Activated CD4-positive, alpha-beta T cell treated with anti-CD3 and anti-CD28 coated beads, Interleukin-2, amount 10 ng/mL, durations not matched to agents 7 days and 5 days (primary cell): ENCODE data around the gene LRRTM4. TPM values are rescaled to one million over a fixed set of nuclear protein-coding genes. Genes with fewer than 3 reads are reported as not detected.
"Not testable (repeated sequence)": the region's sequence is repeated elsewhere in the genome, so short reads cannot be mapped to it uniquely, and the experiment has no call there.

Experiments used
- CTCF ChIA-PET: fragments of 350-600 bp; sonication (Branson Sonifier 250); formaldehyde crosslinking; loops from one replicate; lab custom pipeline; 2021; ENCODE audit warnings: antibody characterized with exemption; lab: Charles Lee
- POLR2A ChIA-PET: fragments of 350-600 bp; sonication (Branson Sonifier 250); formaldehyde crosslinking; loops from one replicate; lab custom pipeline; 2021; ENCODE audit warnings: antibody characterized with exemption; lab: Charles Lee
- DNase-seq: peaks from one replicate; pipeline ENCODE4 v3.0.0-alpha.2; 2020
- H3K27ac Mint-ChIP-seq: one replicate; pipeline ENCODE4 v1.8.0; 2021; ENCODE audit warnings: mild to moderate bottlenecking, moderate library complexity, mixed read lengths
- H3K27me3 Mint-ChIP-seq: one replicate; pipeline ENCODE4 v1.8.0; 2021; ENCODE audit warnings: mixed read lengths
- H3K36me3 Mint-ChIP-seq: one replicate; pipeline ENCODE4 v1.8.0; 2021; ENCODE audit warnings: low read depth, mixed read lengths
- H3K4me1 Mint-ChIP-seq: one replicate; pipeline ENCODE4 v1.8.0; 2021; ENCODE audit warnings: mixed read lengths
- H3K4me3 Mint-ChIP-seq: one replicate; pipeline ENCODE4 v1.8.0; 2021; ENCODE audit warnings: mild to moderate bottlenecking, moderate library complexity, mixed read lengths
- H3K9me3 Mint-ChIP-seq: one replicate; pipeline ENCODE4 v1.8.0; 2021; ENCODE audit warnings: mixed read lengths
- total RNA-seq, 2 experiments: library from RNA; stranded (reverse); gene quantifications; one replicate each; pipeline ENCODE4 v1.2.3, GENCODE V29; 2021

Gene LRRTM4
- total RNA-seq, 2 experiments from 2014 or later: not detected

GRCh38 chr2:77064324-77064723, 457.9 kb downstream of the LRRTM4 start:
- H3K36me3 Mint-ChIP-seq: no peaks in the 10 kb centered on the region
- POLR2A ChIA-PET: no interaction called here
- no peak for DNase-seq
- peaks cover 6% of the 10 kb centered on the region for H3K9me3 Mint-ChIP-seq
- H3K4me3 Mint-ChIP-seq: no peak overlapping the region
- no peaks in the 10 kb centered on the region for H3K27me3 Mint-ChIP-seq
- CTCF ChIA-PET: interaction anchor here (1.4 kb wide), 1 partner anchor 19 kb away, joined by 3 read pairs; no protein-coding TSS in a partner anchor
- no peaks in the 10 kb centered on the region for H3K4me1 Mint-ChIP-seq
- no peak overlapping the region for H3K27ac Mint-ChIP-seq

GRCh38 chr2:77054938-77055337, 467.2 kb downstream of the LRRTM4 start:
- ChIA-PET POLR2A (no interaction called here), CTCF (no interaction called here)
- H3K9me3 Mint-ChIP-seq: peaks cover 2% of the 10 kb centered on the region
- no peak overlapping the region for H3K27ac Mint-ChIP-seq
- no peak for DNase-seq
- H3K36me3 Mint-ChIP-seq: no peaks in the 10 kb centered on the region
- H3K4me1 Mint-ChIP-seq: no peaks in the 10 kb centered on the region
- H3K4me3 Mint-ChIP-seq: no peak overlapping the region
- H3K27me3 Mint-ChIP-seq: no peaks in the 10 kb centered on the region

- POLR2A ChIA-PET: no interaction called here
- no peaks in the 10 kb centered on the region for H3K27me3 Mint-ChIP-seq
- H3K9me3 Mint-ChIP-seq: peaks cover 5% of the 10 kb centered on the region
- H3K36me3 Mint-ChIP-seq: no peaks in the 10 kb centered on the region
- no peak overlapping the region for H3K27ac Mint-ChIP-seq
- DNase-seq: no peak
- CTCF ChIA-PET: no interaction called here
- no peak overlapping the region for H3K4me3 Mint-ChIP-seq
- H3K4me1 Mint-ChIP-seq: no peaks in the 10 kb centered on the region
Observed at GRCh38 chr2:77046339-77046738, 475.8 kb downstream of the LRRTM4 start.

GRCh38 chr2:77045456-77045855, 476.7 kb downstream of the LRRTM4 start:
- H3K36me3 Mint-ChIP-seq, H3K27ac Mint-ChIP-seq, POLR2A ChIA-PET, H3K9me3 Mint-ChIP-seq, CTCF ChIA-PET, H3K27me3 Mint-ChIP-seq, H3K4me3 Mint-ChIP-seq, DNase-seq, H3K4me1 Mint-ChIP-seq: not testable (repeated sequence)

GRCh38 chr2:77034445-77034844, 487.7 kb downstream of the LRRTM4 start:
- Mint-ChIP-seq H3K4me3 (no peak overlapping the region), H3K9me3 (peaks cover 7% of the 10 kb centered on the region), H3K27ac (no peak overlapping the region), H3K36me3 (no peaks in the 10 kb centered on the region), H3K27me3 (no peaks in the 10 kb centered on the region), H3K4me1 (no peaks in the 10 kb centered on the region)
- DNase-seq: no peak
- ChIA-PET POLR2A (no interaction called here), CTCF (no interaction called here)

- H3K4me1 Mint-ChIP-seq, H3K9me3 Mint-ChIP-seq, H3K27ac Mint-ChIP-seq, CTCF ChIA-PET, H3K4me3 Mint-ChIP-seq, DNase-seq, H3K27me3 Mint-ChIP-seq, POLR2A ChIA-PET, H3K36me3 Mint-ChIP-seq: not testable (repeated sequence)
Observed at GRCh38 chr2:77029237-77029636, 492.9 kb downstream of the LRRTM4 start.

GRCh38 chr2:77028032-77028600, 494.1 kb downstream of the LRRTM4 start:
- no peaks in the 10 kb centered on the region for H3K36me3 Mint-ChIP-seq
- no peaks in the 10 kb centered on the region for H3K4me1 Mint-ChIP-seq
- ChIA-PET CTCF (no interaction called here), POLR2A (no interaction called here)
- H3K27me3 Mint-ChIP-seq: no peaks in the 10 kb centered on the region
- H3K4me3 Mint-ChIP-seq: no peak overlapping the region
- H3K27ac Mint-ChIP-seq: no peak overlapping the region
- peaks cover 8% of the 10 kb centered on the region for H3K9me3 Mint-ChIP-seq
- DNase-seq: no peak

GRCh38 chr2:77025714-77026113, 496.5 kb downstream of the LRRTM4 start:
- POLR2A ChIA-PET: no interaction called here
- Mint-ChIP-seq H3K9me3 (peaks cover 9% of the 10 kb centered on the region), H3K4me3 (no peak overlapping the region), H3K27me3 (no peaks in the 10 kb centered on the region), H3K27ac (no peak overlapping the region), H3K36me3 (no peaks in the 10 kb centered on the region), H3K4me1 (no peaks in the 10 kb centered on the region)
- DNase-seq: no peak
- CTCF ChIA-PET: no interaction called here

GRCh38 chr2:77021161-77021560, 501.0 kb downstream of the LRRTM4 start:
- H3K27ac Mint-ChIP-seq: no peak overlapping the region
- ChIA-PET CTCF (no interaction called here), POLR2A (no interaction called here)
- H3K4me3 Mint-ChIP-seq: no peak overlapping the region
- no peaks in the 10 kb centered on the region for H3K36me3 Mint-ChIP-seq
- H3K4me1 Mint-ChIP-seq: no peaks in the 10 kb centered on the region
- no peak for DNase-seq
- peaks cover 8% of the 10 kb centered on the region for H3K9me3 Mint-ChIP-seq
- no peaks in the 10 kb centered on the region for H3K27me3 Mint-ChIP-seq

- ChIA-PET POLR2A (no interaction called here), CTCF (no interaction called here)
- Mint-ChIP-seq H3K36me3 (no peaks in the 10 kb centered on the region), H3K4me1 (no peaks in the 10 kb centered on the region), H3K27ac (no peak overlapping the region), H3K4me3 (no peak overlapping the region), H3K27me3 (no peaks in the 10 kb centered on the region), H3K9me3 (peaks cover 7% of the 10 kb centered on the region)
- DNase-seq: no peak
Observed at GRCh38 chr2:77018219-77018618, 504.0 kb downstream of the LRRTM4 start.

GRCh38 chr2:77017355-77017745, 504.8 kb downstream of the LRRTM4 start:
- ChIA-PET POLR2A (no interaction called here), CTCF (interaction anchor here (0.5 kb wide), 1 partner anchor 41 kb away, joined by 3 read pairs; no protein-coding TSS in a partner anchor)
- no peak for DNase-seq
- Mint-ChIP-seq H3K36me3 (no peaks in the 10 kb centered on the region), H3K4me3 (no peak overlapping the region), H3K9me3 (peaks cover 6% of the 10 kb centered on the region), H3K4me1 (no peaks in the 10 kb centered on the region), H3K27ac (no peak overlapping the region), H3K27me3 (no peaks in the 10 kb centered on the region)

- H3K36me3 Mint-ChIP-seq: no peaks in the 10 kb centered on the region
- POLR2A ChIA-PET: no interaction called here
- no peak for DNase-seq
- H3K9me3 Mint-ChIP-seq: peaks cover 2% of the 10 kb centered on the region
- no peak overlapping the region for H3K27ac Mint-ChIP-seq
- H3K4me3 Mint-ChIP-seq: no peak overlapping the region
- H3K27me3 Mint-ChIP-seq: no peaks in the 10 kb centered on the region
- H3K4me1 Mint-ChIP-seq: no peaks in the 10 kb centered on the region
- CTCF ChIA-PET: interaction anchor here (0.5 to 0.7 kb wide), 2 partner anchors 40 to 1302 kb away, joined by 3 to 5 read pairs; no protein-coding TSS in a partner anchor
Observed at GRCh38 chr2:77016443-77017354, 505.5 kb downstream of the LRRTM4 start.

- Mint-ChIP-seq H3K4me1 (no peaks in the 10 kb centered on the region), H3K36me3 (no peaks in the 10 kb centered on the region), H3K27me3 (no peaks in the 10 kb centered on the region), H3K27ac (no peak overlapping the region), H3K4me3 (no peak overlapping the region), H3K9me3 (peaks cover 2% of the 10 kb centered on the region)
- ChIA-PET CTCF (no interaction called here), POLR2A (no interaction called here)
- no peak for DNase-seq
Observed at GRCh38 chr2:77013953-77014352, 508.2 kb downstream of the LRRTM4 start.
